Neural cell (in vitro differentiated cells): ENCODE results near the gene GRIN3A. TPM values are rescaled to one million over a fixed set of nuclear protein-coding genes. Genes with fewer than 3 reads are reported as not detected.
"Not testable (repeated sequence)": the region's sequence is repeated elsewhere in the genome, so short reads cannot be mapped to it uniquely, and the experiment has no call there.

Source experiments
- H2AFZ ChIP-seq: fragments of 200-600, 300-800 bp; sonication (generic), shearing (Covaris generic); 2 replicates; pipeline ENCODE4 v1.6.0; 2014; ENCODE audit warnings: low read depth, mild to moderate bottlenecking, antibody characterized with exemption, low read length, moderate library complexity
- H3F3A ChIP-seq: fragments of 200-600 bp; shearing (Covaris generic); 2 replicates; pipeline ENCODE4 v1.6.1; 2016; ENCODE audit warnings: mild to moderate bottlenecking, moderate library complexity, mixed read lengths, antibody characterized with exemption, low read length; ENCODE audit not compliant: insufficient read depth, poor library complexity, severe bottlenecking
- H3K27ac ChIP-seq: fragments of 200-600, 300-800 bp; sonication (generic), shearing (Covaris generic); 2 replicates; pipeline ENCODE4 v1.5.1; 2014; ENCODE audit warnings: mild to moderate bottlenecking, low read length, moderate library complexity
- H3K27me3 ChIP-seq: fragments of 300-800, 200-600 bp; sonication (generic), shearing (Covaris generic); 2 replicates; pipeline ENCODE4 v1.6.0; 2014; ENCODE audit warnings: mild to moderate bottlenecking, low read depth, low read length, moderate library complexity; ENCODE audit not compliant: insufficient read depth
- H3K36me3 ChIP-seq: fragments of 300-800, 200-600 bp; sonication (generic), shearing (Covaris generic); 2 replicates; pipeline ENCODE4 v1.5.1; 2014; ENCODE audit warnings: mild to moderate bottlenecking, antibody characterized with exemption, low read length, moderate library complexity; ENCODE audit not compliant: insufficient read depth
- H3K4me2 ChIP-seq: fragments of 300-800, 200-600 bp; sonication (generic), shearing (Covaris generic); 2 replicates; pipeline ENCODE4 v1.6.0; 2014; ENCODE audit warnings: mild to moderate bottlenecking, low read length
- H3K4me3 ChIP-seq: fragments of 300-800, 200-600 bp; sonication (generic), shearing (Covaris generic); 2 replicates; pipeline ENCODE4 v1.5.1; 2014; ENCODE audit warnings: mild to moderate bottlenecking, low read length, moderate library complexity
- H3K79me2 ChIP-seq: fragments of 200-600 bp; shearing (Covaris generic); replicated peaks from 2 replicates; pipeline ENCODE4 v1.6.0; 2014; ENCODE audit warnings: mild to moderate bottlenecking, low read length, moderate library complexity; ENCODE audit not compliant: insufficient read depth
- H3K9ac ChIP-seq: fragments of 300-800, 200-600 bp; sonication (generic), shearing (Covaris generic); 2 replicates; pipeline ENCODE4 v1.6.1; 2016; ENCODE audit warnings: mild to moderate bottlenecking, low read length, mixed read lengths
- H3K9me2 ChIP-seq: fragments of 200-600 bp; shearing (Covaris generic); 2 replicates; pipeline ENCODE4 v1.6.1; 2016; ENCODE audit warnings: mild to moderate bottlenecking, low read length, mixed read lengths; ENCODE audit not compliant: insufficient read depth
- H3K9me3 ChIP-seq: fragments of 200-600, 300-800 bp; sonication (generic), shearing (Covaris generic); 2 replicates; pipeline ENCODE4 v1.6.1; 2016; ENCODE audit warnings: mild to moderate bottlenecking, mixed run types, low read length, moderate library complexity, mixed read lengths
- H4K20me1 ChIP-seq: fragments of 200-600 bp; shearing (Covaris generic); 2 replicates; pipeline ENCODE4 v1.6.1; 2016; ENCODE audit warnings: mild to moderate bottlenecking, mixed run types; ENCODE audit not compliant: insufficient read depth
- CTCF ChIP-seq: fragments of 450-650 bp; IDR thresholded peaks from 2 replicates; pipeline ENCODE4 v1.5.1; 2014; ENCODE audit warnings: antibody characterized with exemption, mild to moderate bottlenecking, moderate library complexity; ENCODE audit not compliant: poor library complexity, severe bottlenecking
- EP300 ChIP-seq: fragments of 450-650 bp; conservative IDR thresholded peaks from 2 replicates; pipeline ENCODE4 v1.6.1; 2014; ENCODE audit warnings: antibody characterized with exemption, mild to moderate bottlenecking, moderate library complexity; ENCODE audit not compliant: poor library complexity, severe bottlenecking
- EZH2 ChIP-seq: fragments of 200-600, 300-800 bp; shearing (Covaris generic), sonication (generic); IDR thresholded peaks from 2 replicates; pipeline ENCODE4 v1.6.1; 2014; ENCODE audit warnings: antibody characterized with exemption, low read length, borderline replicate concordance, mild to moderate bottlenecking; ENCODE audit not compliant: insufficient read depth, poor library complexity, severe bottlenecking
- POLR2AphosphoS5 ChIP-seq: IDR thresholded peaks from 2 replicates; pipeline ENCODE4 v1.6.1; 2012
- RAD21 ChIP-seq: fragments of 450-650 bp; conservative IDR thresholded peaks from 2 replicates; pipeline ENCODE4 v1.6.1; 2014; ENCODE audit warnings: antibody characterized with exemption, mild to moderate bottlenecking, moderate library complexity
- REST ChIP-seq: IDR thresholded peaks from 2 replicates; pipeline ENCODE4 v1.6.1; 2012; ENCODE audit warnings: borderline replicate concordance
- SMC3 ChIP-seq: fragments of 450-650 bp; conservative IDR thresholded peaks from 2 replicates; pipeline ENCODE4 v1.6.1; 2014; ENCODE audit warnings: antibody characterized with exemption, mild to moderate bottlenecking, moderate library complexity; ENCODE audit not compliant: poor library complexity
- TAF1 ChIP-seq: IDR thresholded peaks from 2 replicates; pipeline ENCODE4 v1.6.1; 2012; ENCODE audit warnings: low read depth
- polyA plus RNA-seq: library from polyadenylated mRNA; depleted of rRNA; stranded (reverse); fragments of >200 nt; gene quantifications from 2 replicates; pipeline ENCODE4 v1.2.3, GENCODE V29; 2014

The GRIN3A gene
- polyA plus RNA-seq, 1 donor from 2014 or later, result 0.59 TPM

- Histone ChIP-seq H2AFZ (no peak overlapping the region), H3K9me2 (no peaks in the 10 kb centered on the region), H3K9ac (no peak overlapping the region), H3K4me2 (no peak overlapping the region), H3F3A (no peaks in the 10 kb centered on the region), H3K36me3 (no peaks in the 10 kb centered on the region), H3K27me3 (peaks cover 29% of the 10 kb centered on the region), H4K20me1 (no peaks in the 10 kb centered on the region), H3K79me2 (no peaks in the 10 kb centered on the region), H3K4me3 (no peak overlapping the region), H3K9me3 (no peaks in the 10 kb centered on the region), H3K27ac (no peak overlapping the region)
- TF ChIP-seq EP300, result no peak
- TF ChIP-seq RAD21, result no peak
- no peak for TF ChIP-seq SMC3
- no peak for TF ChIP-seq REST
- TF ChIP-seq TAF1, result no peak
- no peak for TF ChIP-seq EZH2
- TF ChIP-seq POLR2AphosphoS5, result no peak
- no peak for TF ChIP-seq CTCF
Measured at GRCh38 chr9:101731429-101731828, 7.0 kb downstream of the GRIN3A start.

- Histone ChIP-seq H2AFZ (no peak overlapping the region), H3K36me3 (no peaks in the 10 kb centered on the region), H3K9ac (no peak overlapping the region), H3F3A (no peaks in the 10 kb centered on the region), H4K20me1 (no peaks in the 10 kb centered on the region), H3K9me3 (no peaks in the 10 kb centered on the region), H3K79me2 (no peaks in the 10 kb centered on the region), H3K9me2 (no peaks in the 10 kb centered on the region), H3K27me3 (peaks cover 4% of the 10 kb centered on the region), H3K4me2 (no peak overlapping the region), H3K4me3 (no peak overlapping the region), H3K27ac (no peak overlapping the region)
- TF ChIP-seq RAD21, result peak; percentile 82
- TF ChIP-seq CTCF, result peak; percentile 78
- no peak for TF ChIP-seq TAF1
- TF ChIP-seq SMC3, result peak; percentile 81
Measured at GRCh38 chr9:101727612-101728524, 10.6 kb downstream of the GRIN3A start.

GRCh38 chr9:101724271-101724670, 14.2 kb downstream of the GRIN3A start:
- H3K9ac ChIP-seq, H3K9me3 ChIP-seq, H3K4me2 ChIP-seq, H3K9me2 ChIP-seq, H3F3A ChIP-seq, H3K27me3 ChIP-seq, H3K36me3 ChIP-seq, H3K4me3 ChIP-seq, H3K27ac ChIP-seq, H2AFZ ChIP-seq, H4K20me1 ChIP-seq, H3K79me2 ChIP-seq: not testable (repeated sequence)
